Measurements from ENCODE around the gene ACOX2.

The ACOX2 gene

GRCh38 chr3:58502872-58503271 lies 34.1 kb downstream of the ACOX2 start:
- DNase-seq (ENCODE audit: low spot score) = no peak

- DNase-seq (ENCODE audit: low spot score) = no peak
Measured at GRCh38 chr3:58497097-58497496, 39.9 kb downstream of the ACOX2 start.

GRCh38 chr3:58496206-58496857 lies 40.7 kb downstream of the ACOX2 start:
- DNase-seq (ENCODE audit: low spot score) = no peak

- no peak for DNase-seq (ENCODE audit: low spot score)
Measured at GRCh38 chr3:58495101-58495500, 41.9 kb downstream of the ACOX2 start.

- DNase-seq (ENCODE audit: low spot score) = no peak
Measured at GRCh38 chr3:58494107-58494506, 42.9 kb downstream of the ACOX2 start.

- DNase-seq (ENCODE audit: low spot score) = peak; percentile 59
Measured at GRCh38 chr3:58492494-58492905, 44.5 kb downstream of the ACOX2 start.

GRCh38 chr3:58491506-58492402 lies 45.2 kb downstream of the ACOX2 start, which contains the start of gene KCTD6:
Gene KCTD6 (plus strand): TSS chr3:58492096. CDS start chr3:58498756, 6,660 bp downstream.
- DNase-seq (ENCODE audit: low spot score) = peak; percentile 85

- DNase-seq (ENCODE audit: low spot score) = no peak
Measured at GRCh38 chr3:58490860-58491501, 46.0 kb downstream of the ACOX2 start.

- no peak for DNase-seq (ENCODE audit: low spot score)
Measured at GRCh38 chr3:58488967-58489366, 48.0 kb downstream of the ACOX2 start.

- DNase-seq (ENCODE audit: low spot score) = no peak
Measured at GRCh38 chr3:58487140-58487886, 49.7 kb downstream of the ACOX2 start.

GRCh38 chr3:58485801-58486435 lies 51.1 kb downstream of the ACOX2 start:
- DNase-seq (ENCODE audit: low spot score) = no peak

GRCh38 chr3:58484722-58485069 lies 52.3 kb downstream of the ACOX2 start:
- DNase-seq (ENCODE audit: low spot score) = no peak

- no peak for DNase-seq (ENCODE audit: low spot score)
Measured at GRCh38 chr3:58484045-58484721, 52.8 kb downstream of the ACOX2 start.

- no peak for DNase-seq (ENCODE audit: low spot score)
Measured at GRCh38 chr3:58482917-58483636, 53.9 kb downstream of the ACOX2 start.

- DNase-seq (ENCODE audit: low spot score) = no peak
Measured at GRCh38 chr3:58480309-58480708, 56.7 kb downstream of the ACOX2 start.

- DNase-seq (ENCODE audit: low spot score) = no peak
Measured at GRCh38 chr3:58478781-58479180, 58.2 kb downstream of the ACOX2 start.

- DNase-seq (ENCODE audit: low spot score) = peak; percentile 10
Measured at GRCh38 chr3:58474967-58475578, 61.9 kb downstream of the ACOX2 start.

GRCh38 chr3:58474348-58474911 lies 62.6 kb downstream of the ACOX2 start:
- peak; percentile 12 for DNase-seq (ENCODE audit: low spot score)

GRCh38 chr3:58473275-58473674 lies 63.7 kb downstream of the ACOX2 start:
- no peak for DNase-seq (ENCODE audit: low spot score)

Data from NAMALWA (cell line).